Subcutaneous adipose tissue (tissue), 4 donors: ENCODE data around the gene MYL10. TPM values are rescaled to one million over a fixed set of nuclear protein-coding genes. Genes with fewer than 3 reads are reported as not detected.

Experiments used
- total RNA-seq, 4 donors: library from RNA; depleted of rRNA; stranded (reverse); fragments of >200 nt; gene quantifications; one replicate each; pipeline ENCODE4 v1.1.0, GENCODE V29; 2016
- TF ChIP-seq, protein P1 (sequence below): fragments of 450-650 bp; IDR thresholded peaks from one replicate; pipeline ENCODE4 v1.5.1; 2016; ENCODE audit warnings: low read depth, mild to moderate bottlenecking, control low read depth, antibody characterized with exemption, moderate library complexity

Gene MYL10
- total RNA-seq, 4 donors from 2014 or later: not detected

DNA sequence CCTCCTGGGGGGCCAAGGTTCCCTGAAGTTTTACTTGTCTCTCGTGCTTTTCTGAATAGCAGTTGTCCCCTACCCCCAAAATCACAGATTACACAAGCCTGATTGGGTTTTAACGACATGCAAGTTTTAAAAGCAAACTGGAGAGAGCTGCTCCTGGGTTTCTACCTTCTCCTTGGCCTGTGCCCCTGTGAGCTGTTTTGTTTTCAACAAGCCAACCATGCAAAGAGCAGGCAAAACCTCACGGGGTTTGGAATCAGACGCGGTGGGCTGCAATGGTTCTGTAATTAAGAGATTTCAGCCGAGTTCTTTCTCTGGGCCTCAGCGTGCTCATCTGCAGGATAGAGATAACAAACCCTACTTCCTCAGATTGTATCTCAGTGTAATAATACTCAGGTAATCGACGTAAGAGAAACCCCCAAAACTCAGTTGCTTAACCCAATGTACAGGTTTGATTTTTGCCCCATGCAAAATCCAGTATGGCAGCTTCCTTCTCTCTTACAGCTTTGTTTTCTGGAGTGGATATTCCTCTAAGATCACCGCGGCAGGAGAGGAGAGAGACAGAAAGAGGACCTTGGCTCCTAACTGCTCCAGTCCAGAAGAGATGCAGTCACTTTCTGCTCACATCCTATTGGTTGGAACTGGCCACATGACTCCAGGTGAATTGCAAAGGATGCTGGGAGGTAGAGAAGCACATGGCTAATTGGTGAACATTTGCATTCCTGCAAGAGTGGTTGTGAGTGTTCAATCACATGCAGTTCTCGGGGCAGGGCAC lies 42.0 kb downstream of the MYL10 start:
- TF ChIP-seq, protein P1, sequence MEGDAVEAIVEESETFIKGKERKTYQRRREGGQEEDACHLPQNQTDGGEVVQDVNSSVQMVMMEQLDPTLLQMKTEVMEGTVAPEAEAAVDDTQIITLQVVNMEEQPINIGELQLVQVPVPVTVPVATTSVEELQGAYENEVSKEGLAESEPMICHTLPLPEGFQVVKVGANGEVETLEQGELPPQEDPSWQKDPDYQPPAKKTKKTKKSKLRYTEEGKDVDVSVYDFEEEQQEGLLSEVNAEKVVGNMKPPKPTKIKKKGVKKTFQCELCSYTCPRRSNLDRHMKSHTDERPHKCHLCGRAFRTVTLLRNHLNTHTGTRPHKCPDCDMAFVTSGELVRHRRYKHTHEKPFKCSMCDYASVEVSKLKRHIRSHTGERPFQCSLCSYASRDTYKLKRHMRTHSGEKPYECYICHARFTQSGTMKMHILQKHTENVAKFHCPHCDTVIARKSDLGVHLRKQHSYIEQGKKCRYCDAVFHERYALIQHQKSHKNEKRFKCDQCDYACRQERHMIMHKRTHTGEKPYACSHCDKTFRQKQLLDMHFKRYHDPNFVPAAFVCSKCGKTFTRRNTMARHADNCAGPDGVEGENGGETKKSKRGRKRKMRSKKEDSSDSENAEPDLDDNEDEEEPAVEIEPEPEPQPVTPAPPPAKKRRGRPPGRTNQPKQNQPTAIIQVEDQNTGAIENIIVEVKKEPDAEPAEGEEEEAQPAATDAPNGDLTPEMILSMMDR: no peak

DNA sequence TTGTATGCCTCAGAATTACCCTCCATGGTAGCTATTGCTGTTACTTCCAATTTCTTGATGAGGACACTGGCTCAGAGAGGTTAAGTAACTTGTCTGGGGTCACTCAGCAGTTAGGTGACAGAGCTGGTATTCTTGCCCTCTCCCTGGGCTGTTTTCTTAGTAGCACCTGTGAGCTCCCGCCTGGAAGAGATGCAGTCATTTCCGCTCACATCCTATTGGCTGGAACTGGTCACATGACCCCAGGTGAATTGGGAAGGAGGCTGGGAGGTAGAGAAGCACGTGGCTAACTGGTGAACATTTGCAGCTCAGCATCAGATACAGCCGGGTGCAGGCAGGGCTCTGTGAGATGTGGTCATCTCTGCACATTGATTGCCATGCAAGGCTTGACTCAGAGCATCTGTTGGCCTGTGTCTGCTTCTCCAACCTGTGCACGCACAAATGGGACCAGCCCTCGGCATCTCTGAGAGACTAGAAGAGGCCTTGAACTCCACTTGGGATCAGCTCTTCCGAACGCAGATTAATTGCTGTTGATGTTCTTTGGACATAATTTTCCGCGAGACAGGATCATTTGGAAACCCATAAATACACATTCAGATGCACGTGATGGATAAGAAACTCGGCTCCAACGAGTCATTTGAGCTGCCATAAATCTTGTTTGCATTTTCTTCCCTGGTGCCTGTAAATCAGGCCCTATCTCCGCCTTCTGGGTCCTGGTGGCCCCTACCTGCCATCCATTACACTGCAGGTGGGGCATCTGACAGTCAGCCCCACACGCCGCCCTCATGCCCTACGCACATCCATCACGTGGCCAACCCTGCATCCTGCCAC lies 42.8 kb downstream of the MYL10 start:
- TF ChIP-seq, protein P1: no peak

GRCh38 chr7:101582971-101583370 lies 46.1 kb downstream of the MYL10 start:
- TF ChIP-seq, protein P1: no peak

DNA sequence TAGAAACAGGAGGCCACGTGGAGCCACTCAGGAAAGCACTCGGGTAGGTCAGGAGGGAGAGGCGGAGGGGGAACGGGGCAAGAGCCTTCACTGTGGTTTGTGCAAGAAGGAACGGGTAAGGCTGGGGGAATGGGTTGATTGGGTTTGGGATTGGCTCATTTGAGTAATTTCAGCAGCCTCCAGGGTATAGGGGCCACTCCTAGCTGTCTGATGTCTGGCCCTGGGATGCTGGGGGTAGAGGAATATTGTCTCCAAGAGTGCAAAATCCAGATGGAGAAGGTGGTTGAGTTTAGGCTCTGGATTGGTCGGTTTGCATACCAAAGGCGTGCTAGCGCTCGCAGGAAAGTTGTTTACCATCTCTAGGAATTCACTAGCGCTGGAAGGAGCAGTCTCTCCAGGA lies 47.2 kb downstream of the MYL10 start:
- TF ChIP-seq, protein P1: no peak

DNA sequence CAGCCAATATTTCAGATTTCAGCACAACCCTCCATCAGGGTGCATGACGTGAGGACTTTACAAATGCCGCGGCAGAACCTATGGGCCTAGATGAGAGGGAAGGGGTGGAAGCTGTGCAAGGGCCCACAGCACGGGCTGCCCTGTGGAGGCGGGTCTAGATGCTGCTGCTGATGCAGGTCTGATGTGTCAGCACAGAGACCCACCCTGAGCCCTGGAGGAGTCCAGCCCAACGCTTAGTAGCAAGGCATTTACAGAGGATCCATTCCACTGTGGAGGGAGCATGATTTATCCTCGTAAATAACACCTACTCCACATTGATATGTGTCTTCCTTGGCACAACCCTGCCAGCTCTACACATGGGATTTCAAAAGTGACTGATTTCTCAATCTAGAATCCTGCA lies 48.5 kb downstream of the MYL10 start:
- TF ChIP-seq, protein P1: no peak

- TF ChIP-seq, protein P1: no peak
Measured at GRCh38 chr7:101578552-101578951, 50.5 kb downstream of the MYL10 start.

DNA sequence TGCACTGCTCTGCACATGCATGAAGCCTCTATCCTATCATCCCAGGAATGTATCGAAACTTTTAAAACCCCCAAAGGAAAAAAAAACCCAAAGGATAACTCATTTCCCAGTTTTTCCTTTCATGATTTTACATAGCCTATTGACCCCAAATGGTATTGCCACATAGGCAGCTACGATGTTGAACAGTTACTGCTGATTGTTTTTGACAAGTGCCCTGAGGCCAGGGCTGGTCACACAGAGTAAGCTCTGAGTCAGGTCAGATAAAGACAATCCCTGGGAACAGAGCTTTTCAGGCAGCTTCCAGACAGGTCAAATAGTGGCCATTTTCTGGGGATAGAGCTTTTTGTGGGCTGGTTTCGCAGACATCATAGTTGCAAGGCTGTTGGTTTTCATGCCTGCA lies 52.1 kb downstream of the MYL10 start:
- TF ChIP-seq, protein P1: no peak
